Gastroesophageal sphincter (tissue), 4 donors: ENCODE measurements around the gene UGP2. TPM values are rescaled to one million over a fixed set of nuclear protein-coding genes. Genes with fewer than 3 reads are reported as not detected.
"Not testable (repeated sequence)": the region's sequence is repeated elsewhere in the genome, so short reads cannot be mapped to it uniquely, and the experiment has no call there.

ENCODE experiments used
- ATAC-seq: fragments of 150-250 bp; one replicate; pipeline ENCODE4 v1.9.1; 2016; ENCODE audit warnings: mild to moderate bottlenecking, moderate library complexity
- H3K27ac ChIP-seq, 4 donors: fragments of 200-600 bp; sonication (generic) in 3 of 4; 1 replicate in 3 of 4; 2 replicates in 1 of 4; pipeline ENCODE4 v1.5.1; 2016 to 2019
- H3K27me3 ChIP-seq: fragments of 200-600 bp; sonication (generic); one replicate; pipeline ENCODE4 v1.5.1; 2019
- H3K36me3 ChIP-seq, 2 donors: fragments of 200-600 bp; sonication (generic); one replicate each; pipeline ENCODE4 v1.5.1; 2019; ENCODE audit warnings: control low read depth in 1 of 2
- H3K4me1 ChIP-seq, 3 donors: fragments of 200-600 bp; sonication (generic); 1 replicate in 2 of 3; 2 replicates in 1 of 3; pipeline ENCODE4 v1.5.1; 2016 to 2019; ENCODE audit warnings: control low read depth in 2 of 3
- H3K4me3 ChIP-seq, 2 donors: fragments of 200-600 bp; sonication (generic); one replicate each; pipeline ENCODE4 v1.5.1; 2019; ENCODE audit warnings: mild to moderate bottlenecking in 1 of 2, moderate library complexity in 1 of 2
- H3K9me3 ChIP-seq, 3 donors: fragments of 200-600 bp; sonication (generic); one replicate each; pipeline ENCODE4 v1.5.1; 2017 to 2019; ENCODE audit warnings: control low read depth in 2 of 3
- EP300 ChIP-seq: sonication (generic); formaldehyde crosslinking; IDR thresholded peaks from one replicate; pipeline ENCODE4 v1.6.1; 2017; ENCODE audit warnings: antibody characterized with exemption, mild to moderate bottlenecking
- POLR2A ChIP-seq, 2 donors: fragments of 450-650 bp; IDR thresholded peaks; one replicate each; pipeline ENCODE4 v1.6.1; 2017; ENCODE audit warnings: antibody characterized with exemption in 2 of 2, mild to moderate bottlenecking in 2 of 2, moderate library complexity in 1 of 2
- POLR2AphosphoS5 ChIP-seq: sonication (generic); formaldehyde crosslinking; IDR thresholded peaks from one replicate; pipeline ENCODE4 v1.6.1; 2017; ENCODE audit warnings: antibody characterized with exemption
- WGBS, 2 donors: methylation state at CpG; one replicate each; pipeline ENCODE4 v1.1.5; 2018; ENCODE audit warnings: low coverage in 1 of 2; 5-methylcytosine and 5-hydroxymethylcytosine counted together
- small RNA-seq, 4 donors: library from RNA; depleted of rRNA; stranded (forward); fragments of <200 nt; gene quantifications; one replicate each; pipeline ENCODE3, GENCODE V24; 2016
- total RNA-seq, 4 donors: library from RNA; depleted of rRNA; stranded (reverse); fragments of >200 nt; gene quantifications; one replicate each; pipeline ENCODE4 v1.1.0, GENCODE V29; 2016
- TF ChIP-seq, protein P1 (sequence below), 4 experiments: fragments of 200-600 bp in 2 of 4; fragments of 450-650 bp in 2 of 4; sonication (generic) in 1 of 4; IDR thresholded peaks; one replicate each; pipeline ENCODE4 v1.5.1; 2017 to 2019; ENCODE audit warnings: antibody characterized with exemption in 4 of 4, mild to moderate bottlenecking in 2 of 4, moderate library complexity in 2 of 4

The UGP2 gene
- total RNA-seq, 4 donors from 2014 or later = 151 to 222 (median 164) TPM

DNA sequence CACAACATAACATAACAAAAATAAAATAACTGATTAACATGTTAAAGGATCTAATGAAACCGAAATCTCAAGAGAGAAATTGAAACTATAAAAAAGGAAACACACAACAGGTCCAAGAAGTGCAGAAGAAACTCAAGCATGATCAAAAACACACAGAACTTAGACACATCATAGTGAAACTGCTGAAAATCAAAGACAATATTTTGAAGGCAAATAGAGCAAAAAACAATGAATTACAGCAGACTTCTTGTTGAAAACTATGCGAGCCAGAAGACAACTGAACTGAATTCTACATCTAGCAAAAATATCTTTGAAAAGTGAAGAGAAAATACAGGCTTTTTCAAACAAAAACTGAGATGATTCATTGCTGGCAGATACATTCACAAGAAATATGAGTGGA lies 61.3 kb downstream of the UGP2 start:
- Histone ChIP-seq H3K9me3 (peaks cover 0 to 21% (median 4%) of the 10 kb centered on the region in 3 donors), H3K27ac (no peak overlapping the region), H3K4me1 (no peaks in the 10 kb centered on the region), H3K36me3 (peaks cover 0 to 69% of the 10 kb centered on the region in 2 donors), H3K4me3 (no peak overlapping the region), H3K27me3 (no peaks in the 10 kb centered on the region)
- no peak for TF ChIP-seq POLR2A (IDR thresholded peaks at IDR 0.05)
- TF ChIP-seq POLR2AphosphoS5 = no peak
- no peak for TF ChIP-seq EP300
- TF ChIP-seq, protein P1, sequence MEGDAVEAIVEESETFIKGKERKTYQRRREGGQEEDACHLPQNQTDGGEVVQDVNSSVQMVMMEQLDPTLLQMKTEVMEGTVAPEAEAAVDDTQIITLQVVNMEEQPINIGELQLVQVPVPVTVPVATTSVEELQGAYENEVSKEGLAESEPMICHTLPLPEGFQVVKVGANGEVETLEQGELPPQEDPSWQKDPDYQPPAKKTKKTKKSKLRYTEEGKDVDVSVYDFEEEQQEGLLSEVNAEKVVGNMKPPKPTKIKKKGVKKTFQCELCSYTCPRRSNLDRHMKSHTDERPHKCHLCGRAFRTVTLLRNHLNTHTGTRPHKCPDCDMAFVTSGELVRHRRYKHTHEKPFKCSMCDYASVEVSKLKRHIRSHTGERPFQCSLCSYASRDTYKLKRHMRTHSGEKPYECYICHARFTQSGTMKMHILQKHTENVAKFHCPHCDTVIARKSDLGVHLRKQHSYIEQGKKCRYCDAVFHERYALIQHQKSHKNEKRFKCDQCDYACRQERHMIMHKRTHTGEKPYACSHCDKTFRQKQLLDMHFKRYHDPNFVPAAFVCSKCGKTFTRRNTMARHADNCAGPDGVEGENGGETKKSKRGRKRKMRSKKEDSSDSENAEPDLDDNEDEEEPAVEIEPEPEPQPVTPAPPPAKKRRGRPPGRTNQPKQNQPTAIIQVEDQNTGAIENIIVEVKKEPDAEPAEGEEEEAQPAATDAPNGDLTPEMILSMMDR (IDR thresholded peaks at IDR 0.05) = no peak
- ATAC-seq = no peak
- 93 to 97% methylated on average over 2 of the region's 2 CpGs for WGBS, 2 donors

DNA sequence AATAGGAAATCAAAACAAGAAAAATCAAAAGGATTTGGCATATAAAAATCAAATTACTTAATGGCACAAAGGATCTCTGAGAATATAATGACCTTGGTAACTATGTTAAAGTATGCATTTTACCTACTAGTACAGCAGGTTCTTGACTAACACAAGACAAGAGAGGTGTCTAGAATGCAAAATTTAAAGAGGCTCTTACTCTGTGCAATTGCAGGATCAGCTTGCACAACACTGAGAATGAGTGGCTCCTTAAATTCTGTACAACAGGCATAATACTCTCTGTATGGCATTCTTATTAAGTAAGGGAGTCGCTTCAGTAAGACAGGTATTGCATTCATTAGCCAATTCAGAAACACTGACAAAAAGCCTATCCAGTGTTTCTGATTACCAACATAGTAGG lies 72.6 kb downstream of the UGP2 start:
- H3K27me3 ChIP-seq = no peaks in the 10 kb centered on the region
- no peak overlapping the region for H3K4me3 ChIP-seq
- no peaks in the 10 kb centered on the region for H3K4me1 ChIP-seq
- 93 to 100% methylated on average over 1 of the region's 1 CpG for WGBS, 2 donors
- H3K36me3 ChIP-seq = peaks cover 3 to 82% of the 10 kb centered on the region in 2 donors
- no peak for TF ChIP-seq POLR2AphosphoS5
- H3K9me3 ChIP-seq = no peaks in the 10 kb centered on the region
- no peak overlapping the region for H3K27ac ChIP-seq
- ATAC-seq = no peak

DNA sequence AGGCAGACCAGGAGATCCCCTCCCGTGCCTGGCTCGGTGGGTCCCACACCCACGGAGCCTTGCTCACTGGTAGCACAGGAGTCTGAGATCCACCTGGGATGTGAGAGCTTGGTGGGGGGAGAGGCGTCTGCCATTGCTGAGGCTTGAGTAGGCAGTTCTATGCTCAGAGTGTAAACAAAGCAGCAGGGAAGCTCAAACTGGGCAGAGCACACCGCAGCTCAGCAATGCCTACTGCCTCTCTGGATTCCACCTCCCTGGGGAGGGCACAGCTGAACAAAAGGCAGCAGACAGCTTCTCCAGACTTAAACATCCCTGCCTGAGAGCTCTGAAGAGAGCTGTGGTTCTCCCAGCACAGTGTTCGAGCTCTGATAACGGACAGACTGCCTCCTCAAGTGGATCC lies 85.1 kb downstream of the UGP2 start:
- WGBS, 2 donors = no CpG with 5 or more reads among the region's 7 CpGs
- no peak overlapping the region for H3K4me3 ChIP-seq
- ATAC-seq = no peak

DNA sequence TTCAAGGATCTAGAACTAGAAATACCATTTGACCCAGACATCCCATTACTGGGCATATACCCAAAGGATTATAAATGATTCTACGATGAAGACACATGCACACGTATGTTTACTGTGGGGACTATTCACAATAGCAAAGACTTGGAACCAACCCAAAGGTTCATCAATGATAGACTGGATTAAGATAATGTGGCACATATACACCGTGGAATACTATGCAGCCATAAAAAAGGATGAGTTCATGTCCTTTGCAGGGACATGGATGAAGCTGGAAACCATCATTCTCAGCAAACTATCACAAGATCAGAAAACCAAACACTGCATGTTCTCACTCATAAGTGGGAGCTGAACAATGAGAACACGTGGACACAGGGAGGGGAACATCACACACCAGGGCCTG lies 90.4 kb downstream of the UGP2 start:
- not testable (repeated sequence) for ATAC-seq, H3K27me3 ChIP-seq, H3K4me1 ChIP-seq, H3K9me3 ChIP-seq, H3K27ac ChIP-seq, H3K4me3 ChIP-seq
- 88 to 100% methylated on average over 4 of the region's 4 CpGs for WGBS, 2 donors
- H3K36me3 ChIP-seq = peaks cover 4 to 45% of the 10 kb centered on the region in 2 donors

More for the DNA sequence above, 85.1 kb downstream of the UGP2 start:
- Histone ChIP-seq H3K27me3 (no peaks in the 10 kb centered on the region), H3K27ac (no peak overlapping the region), H3K4me1 (no peaks in the 10 kb centered on the region), H3K36me3 (peaks cover 0 to 30% of the 10 kb centered on the region in 2 donors), H3K9me3 (no peaks in the 10 kb centered on the region)
- TF ChIP-seq POLR2A (IDR thresholded peaks at IDR 0.05) (no peak), POLR2AphosphoS5 (no peak), EP300 (no peak)
- TF ChIP-seq, protein P1 (IDR thresholded peaks at IDR 0.05) = no peak

Small RNA genes lying within 50 kb of the gene (small RNA-seq; reads per million reads assigned to genes)
- gene RF01293 = 0 reads per million in 4 donors

Other genes with a start within 250 kb of the UGP2 start
- 10 to 100 TPM; 21.7 to 33.2 (median 27.2) TPM for gene VPS54, start 177.5 kb downstream of the UGP2 start, total RNA-seq